Heart right ventricle (tissue), 16 donors: ENCODE measurements around the gene SRL. TPM values are rescaled to one million over a fixed set of nuclear protein-coding genes. Genes with fewer than 3 reads are reported as not detected.

Experiments used
- ATAC-seq, 8 donors: fragments of 200-7000 bp; cut with Tn5 transposase; one replicate each; pipeline ENCODE4 v1.9.1; 2020; ENCODE audit warnings: mild to moderate bottlenecking in 8 of 8, moderate library complexity in 8 of 8, moderate number of reproducible peaks in 1 of 8
- DNase-seq, 2 donors: peaks; one replicate each; pipeline ENCODE4 v3.0.0-alpha.2; 2020
- H3K27ac ChIP-seq, 10 donors: fragments of 200-600 bp; sonication (generic) in 2 of 10; one replicate each; pipeline versions ENCODE4 v1.5.0 to v1.8.0; 2020 to 2022; ENCODE audit warnings: mild to moderate bottlenecking in 3 of 10
- H3K27me3 ChIP-seq, 7 donors: fragments of 200-600 bp; one replicate each; pipeline ENCODE4 v1.8.0; 2021 to 2022; ENCODE audit warnings: mild to moderate bottlenecking in 2 of 7
- H3K36me3 ChIP-seq, 9 donors: fragments of 200-600 bp; sonication (generic) in 1 of 9; one replicate each; pipeline versions ENCODE4 v1.5.0 to v1.8.0; 2020 to 2022; ENCODE audit warnings: mild to moderate bottlenecking in 2 of 9
- H3K4me1 ChIP-seq, 9 donors: fragments of 200-600 bp; sonication (generic) in 1 of 9; one replicate each; pipeline versions ENCODE4 v1.5.0 to v1.8.0; 2020 to 2022; ENCODE audit warnings: mild to moderate bottlenecking in 4 of 9
- H3K4me3 ChIP-seq, 10 donors: fragments of 200-600 bp; sonication (generic) in 2 of 10; one replicate each; pipeline versions ENCODE4 v1.5.0 to v1.8.0; 2020 to 2022; ENCODE audit warnings: mild to moderate bottlenecking in 7 of 10, moderate library complexity in 2 of 10
- H3K9me3 ChIP-seq, 11 donors: fragments of 200-600 bp in 10 of 11; sonication (generic) in 2 of 11; one replicate each; pipeline versions ENCODE4 v1.5.0 to v1.8.0; 2013 to 2022; ENCODE audit warnings: mild to moderate bottlenecking in 2 of 11, control low read depth in 1 of 11, moderate library complexity in 1 of 11
- intact Hi-C, 10 donors: fragments of 100-400 bp; cut with DNase I; formaldehyde crosslinking; loops; one replicate each; pipeline versions ENCODE4 v1.11.1 to v1.14.2; 2022
- polyA plus RNA-seq, 2 donors: library from polyadenylated mRNA; stranded (reverse); fragments of 200-250 nt; gene quantifications; one replicate each; pipeline ENCODE4 v1.2.3, GENCODE V29; 2013
- total RNA-seq, 10 donors: library from RNA; stranded (reverse); fragmentation: NEBNext Ultra II Directional in 3 of 10; extraction: Animal tissue kit (Norgen Biotek cat#: 25700) in 3 of 10; gene quantifications; one replicate each; pipeline versions ENCODE4 v1.2.1 to v1.2.4, GENCODE V29; 2021 to 2023
- TF ChIP-seq, protein P1 (sequence below), 9 donors: fragments of 200-600 bp; sonication (generic) in 2 of 9; IDR thresholded peaks; one replicate each; pipeline versions ENCODE4 v1.5.0 to v1.8.0; 2021 to 2022; ENCODE audit warnings: antibody characterized with exemption in 9 of 9, mild to moderate bottlenecking in 5 of 9, moderate library complexity in 1 of 9
- donor health status: Arrhythmogenic right ventricular cardiomyopathy.
- donor health status: ischemic (EF 13 %, LVEDD 7.1; RV severe dilation, severe dysfunction).
- donor health status: healthy with polysubstance abuse.
- donor health status: DM: no; HTN: yes; CAD: no.
- donor health status: DM: no; HTN: no; CAD: no.
- donor health status: ischemic (EF 25% LVEDD 6.9; RV normal size, moderate dysfunction).
- donor health status: ischemic (EF 25% LVEDD 5.7; RV mildly dilated, moderate dysfunction).
- donor health status: healthy.
- donor health status: DM: yes; HTN: yes; CAD: no.
- donor health status: Ischemic cardiomyopathy.
- donor health status: ischemic (EF 35%, LVEDD 5.7; RV mildly dilated, moderate dysfunction).
- donor health status: nonischemic (EF 11% LVEDD 7.7; RV severe dilation, severe dysfunction).
- donor health status: DM: yes; HTN: yes; CAD: no.
- donor health status: PGD.
- donor health status: ischemic (EF 29% LVEDD 5.4; RV normal size, mild dysfunction).
- donor health status: nonischemic (EF 23%, LVEDD 6.1; RV moderate dilation, normal function).

Gene SRL
- total and polyA plus RNA-seq, 12 donors: 161 to 587 (median 478) TPM

DNA sequence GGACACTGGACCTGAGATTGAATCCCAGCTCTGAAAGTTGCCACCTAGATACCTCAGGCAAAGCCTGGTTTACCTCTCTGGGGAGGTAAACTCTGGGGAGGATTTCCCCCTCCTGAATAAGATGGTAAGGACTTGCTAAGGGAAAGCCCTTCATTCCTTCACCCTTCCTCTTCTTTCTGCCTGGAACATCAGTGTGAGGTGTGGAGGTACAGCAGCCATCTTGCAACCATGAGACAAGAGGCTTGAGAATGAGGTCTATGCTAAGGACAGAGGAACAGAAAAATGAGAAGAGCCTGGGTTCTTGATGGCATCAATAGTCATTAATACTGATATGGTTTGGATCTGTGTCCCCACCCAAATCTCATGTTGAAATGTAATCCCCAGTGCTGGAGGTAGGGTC is 101.9 kb downstream of the SRL start:
- Histone ChIP-seq H3K27me3 (no peaks in the 10 kb centered on the region), H3K4me1 (no peaks in the 10 kb centered on the region), H3K4me3 (no peak overlapping the region), H3K9me3 (peaks cover 0 to 6% (median 0%) of the 10 kb centered on the region in 11 donors), H3K36me3 (no peaks in the 10 kb centered on the region), H3K27ac (no peak overlapping the region)
- intact Hi-C loops: no loop called here
- DNase-seq (no peak), ATAC-seq (no peak)
- TF ChIP-seq, protein P1, sequence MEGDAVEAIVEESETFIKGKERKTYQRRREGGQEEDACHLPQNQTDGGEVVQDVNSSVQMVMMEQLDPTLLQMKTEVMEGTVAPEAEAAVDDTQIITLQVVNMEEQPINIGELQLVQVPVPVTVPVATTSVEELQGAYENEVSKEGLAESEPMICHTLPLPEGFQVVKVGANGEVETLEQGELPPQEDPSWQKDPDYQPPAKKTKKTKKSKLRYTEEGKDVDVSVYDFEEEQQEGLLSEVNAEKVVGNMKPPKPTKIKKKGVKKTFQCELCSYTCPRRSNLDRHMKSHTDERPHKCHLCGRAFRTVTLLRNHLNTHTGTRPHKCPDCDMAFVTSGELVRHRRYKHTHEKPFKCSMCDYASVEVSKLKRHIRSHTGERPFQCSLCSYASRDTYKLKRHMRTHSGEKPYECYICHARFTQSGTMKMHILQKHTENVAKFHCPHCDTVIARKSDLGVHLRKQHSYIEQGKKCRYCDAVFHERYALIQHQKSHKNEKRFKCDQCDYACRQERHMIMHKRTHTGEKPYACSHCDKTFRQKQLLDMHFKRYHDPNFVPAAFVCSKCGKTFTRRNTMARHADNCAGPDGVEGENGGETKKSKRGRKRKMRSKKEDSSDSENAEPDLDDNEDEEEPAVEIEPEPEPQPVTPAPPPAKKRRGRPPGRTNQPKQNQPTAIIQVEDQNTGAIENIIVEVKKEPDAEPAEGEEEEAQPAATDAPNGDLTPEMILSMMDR (IDR thresholded peaks at IDR 0.05): no peak

Other genes with a start within 250 kb of the SRL start
- gene ADCY9, start 125.6 kb downstream of the SRL start, total RNA-seq: 10 to 100 TPM; 37.3 to 57.6 (median 43.4) TPM
- gene ADCY9, start 125.6 kb downstream of the SRL start, polyA plus RNA-seq: 10 to 100 TPM; 11.5 to 12.4 TPM
- 1 to 10 TPM; 1.8 to 6.6 (median 3.1) TPM for gene TFAP4, start 30.9 kb upstream of the SRL start, total RNA-seq
- 1 to 10 TPM; 2.0 to 4.6 TPM for gene TFAP4, start 30.9 kb upstream of the SRL start, polyA plus RNA-seq
- 10 to 100 TPM in 8 of 10 donors, 1 to 10 TPM in 2; 9.0 to 16.9 (median 14.9) TPM for gene GLIS2, start 74.0 kb upstream of the SRL start, total RNA-seq
- gene GLIS2, start 74.0 kb upstream of the SRL start, polyA plus RNA-seq: 10 to 100 TPM in 1 of 2 donors, 1 to 10 TPM in 1; 6.9 to 13.1 TPM
- 10 to 100 TPM; 44.2 to 75.0 (median 55.6) TPM for gene PAM16, start 109.2 kb upstream of the SRL start, total RNA-seq
- 100 to 1,000 TPM; 136 to 288 TPM for gene PAM16, start 109.2 kb upstream of the SRL start, polyA plus RNA-seq
- 10 to 100 TPM in 1 of 10 donors, 1 to 10 TPM in 9; 3.1 to 14.7 (median 5.8) TPM for gene VASN, start 129.8 kb upstream of the SRL start, total RNA-seq
- 10 to 100 TPM in 1 of 2 donors, 1 to 10 TPM in 1; 7.7 to 27.9 TPM for gene VASN, start 129.8 kb upstream of the SRL start, polyA plus RNA-seq
- 10 to 100 TPM in 5 of 10 donors, 1 to 10 TPM in 5; 6.5 to 21.8 (median 10.1) TPM for gene CORO7, start 174.5 kb upstream of the SRL start, total RNA-seq
- gene CORO7, start 174.5 kb upstream of the SRL start, polyA plus RNA-seq: 10 to 100 TPM; 11.9 to 17.0 TPM
- gene DNAJA3, start 183.8 kb upstream of the SRL start, total RNA-seq: 10 to 100 TPM; 51.4 to 76.7 (median 72.5) TPM
- gene DNAJA3, start 183.8 kb upstream of the SRL start, polyA plus RNA-seq: 10 to 100 TPM; 29.0 to 52.1 TPM
- 10 to 100 TPM in 9 of 10 donors, 1 to 10 TPM in 1; 9.5 to 36.1 (median 27.4) TPM for gene NMRAL1, start 232.5 kb upstream of the SRL start, total RNA-seq
- gene NMRAL1, start 232.5 kb upstream of the SRL start, polyA plus RNA-seq: 10 to 100 TPM; 30.7 to 46.5 TPM
- 100 to 1,000 TPM in 3 of 10 donors, 10 to 100 TPM in 7; 58.4 to 207 (median 84.8) TPM for gene HMOX2, start 234.3 kb upstream of the SRL start, total RNA-seq
- gene HMOX2, start 234.3 kb upstream of the SRL start, polyA plus RNA-seq: 100 to 1,000 TPM in 1 of 2 donors, 10 to 100 TPM in 1; 74.3 to 251 TPM